Adrenal gland (tissue), 12 donors: ENCODE data around the gene ADM2. TPM values are rescaled to one million over a fixed set of nuclear protein-coding genes. Genes with fewer than 3 reads are reported as not detected.

Experiments
- DNase-seq, 7 donors: peaks; one replicate each; pipeline ENCODE4 v3.0.0-alpha.2; 2019 to 2020
- H3K27ac ChIP-seq, 5 donors: fragments of 200-600 bp; sonication (generic) in 4 of 5; 1 replicate in 3 of 5; 2 replicates in 2 of 5; pipeline versions ENCODE4 v1.5.1 to v1.8.0; 2016 to 2020; ENCODE audit warnings: mild to moderate bottlenecking in 1 of 5
- H3K27me3 ChIP-seq: fragments of 200-600 bp; 2 replicates; pipeline ENCODE4 v1.8.0; 2021
- H3K36me3 ChIP-seq, 2 donors: fragments of 200-600 bp; replicated peaks in 1 of 2; 1 replicate in 1 of 2; 2 replicates in 1 of 2; pipeline versions ENCODE4 v1.5.1 to v1.8.0; 2018 to 2022
- H3K4me1 ChIP-seq, 2 donors: fragments of 200-600 bp; replicated peaks in 1 of 2; 1 replicate in 1 of 2; 2 replicates in 1 of 2; pipeline versions ENCODE4 v1.5.1 to v1.8.0; 2018 to 2021
- H3K4me3 ChIP-seq, 4 donors: fragments of 200-600 bp; sonication (generic) in 3 of 4; one replicate each; pipeline ENCODE4 v1.5.1; 2016 to 2018
- H3K9me3 ChIP-seq, 3 donors: fragments of 200-600 bp; sonication (generic) in 1 of 3; replicated peaks in 1 of 3; 1 replicate in 2 of 3; 2 replicates in 1 of 3; pipeline versions ENCODE4 v1.5.1 to v1.8.0; 2016 to 2021
- POLR2A ChIP-seq, 2 donors: fragments of 450-650 bp; IDR thresholded peaks; one replicate each; pipeline ENCODE4 v1.6.1; 2017; ENCODE audit warnings: antibody characterized with exemption in 2 of 2, mild to moderate bottlenecking in 2 of 2, moderate library complexity in 1 of 2
- WGBS, 4 donors: extraction: QIAGEN DNeasy Blood & Tissue Kit in 2 of 4; methylation state at CpG; one replicate each; pipeline versions ENCODE4 v1.1.5 to v1.1.7; 2013 to 2017; 5-methylcytosine and 5-hydroxymethylcytosine counted together
- intact Hi-C, 2 donors: fragments of 100-400 bp; cut with DNase I; formaldehyde crosslinking; loops; one replicate each; pipeline versions ENCODE4 v1.14.1 to v1.15.0; 2022 to 2023
- polyA plus RNA-seq, 3 donors: library from polyadenylated mRNA; stranded (reverse); fragments of 200-250 nt in 2 of 3; fragments of 350-450 nt in 1 of 3; fragmentation: Illumina TruSeq in 1 of 3; extraction: RNeasy Lipid Tissue Mini Kit (QIAGEN cat#74804) in 1 of 3; gene quantifications; one replicate each; pipeline ENCODE4 v1.2.3, GENCODE V29; 2013 to 2014
- total RNA-seq, 9 donors: library from RNA; depleted of rRNA in 4 of 9; stranded (reverse); fragments of >200 nt in 4 of 9; fragments of 120-200 nt in 1 of 9; fragmentation: NEBNext Ultra II Directional in 1 of 9; extraction: Animal tissue kit (Norgen Biotek cat#: 25700) in 1 of 9; gene quantifications; one replicate each; pipeline versions ENCODE4 v1.1.0 to v1.2.4, GENCODE V29; 2013 to 2023
- TF ChIP-seq, protein P1 (sequence below), 6 experiments: fragments of 450-650 bp in 4 of 6; fragments of 200-600 bp in 2 of 6; sonication (generic) in 1 of 6; IDR thresholded peaks; 1 replicate in 5 of 6; 2 replicates in 1 of 6; pipeline versions ENCODE4 v1.5.1 to v1.8.0; 2016 to 2021; ENCODE audit warnings: antibody characterized with exemption in 6 of 6, mild to moderate bottlenecking in 2 of 6, moderate library complexity in 1 of 6
- donor health status: healthy with polysubstance abuse.
- donor health status: Bipolar disorder and iron deficiency.
- donor health status: DM: yes; HTN: yes; CAD: no.
- donor health status: DM: no; HTN: no; CAD: no.
- donor health status: DM: no; HTN: no; CAD: no.
- donor health status: DM: yes; HTN: yes; CAD: no.

The ADM2 gene
- total and polyA plus RNA-seq, 12 donors: 0.07 to 0.54 (median 0.25) TPM; not detected in 5

DNA sequence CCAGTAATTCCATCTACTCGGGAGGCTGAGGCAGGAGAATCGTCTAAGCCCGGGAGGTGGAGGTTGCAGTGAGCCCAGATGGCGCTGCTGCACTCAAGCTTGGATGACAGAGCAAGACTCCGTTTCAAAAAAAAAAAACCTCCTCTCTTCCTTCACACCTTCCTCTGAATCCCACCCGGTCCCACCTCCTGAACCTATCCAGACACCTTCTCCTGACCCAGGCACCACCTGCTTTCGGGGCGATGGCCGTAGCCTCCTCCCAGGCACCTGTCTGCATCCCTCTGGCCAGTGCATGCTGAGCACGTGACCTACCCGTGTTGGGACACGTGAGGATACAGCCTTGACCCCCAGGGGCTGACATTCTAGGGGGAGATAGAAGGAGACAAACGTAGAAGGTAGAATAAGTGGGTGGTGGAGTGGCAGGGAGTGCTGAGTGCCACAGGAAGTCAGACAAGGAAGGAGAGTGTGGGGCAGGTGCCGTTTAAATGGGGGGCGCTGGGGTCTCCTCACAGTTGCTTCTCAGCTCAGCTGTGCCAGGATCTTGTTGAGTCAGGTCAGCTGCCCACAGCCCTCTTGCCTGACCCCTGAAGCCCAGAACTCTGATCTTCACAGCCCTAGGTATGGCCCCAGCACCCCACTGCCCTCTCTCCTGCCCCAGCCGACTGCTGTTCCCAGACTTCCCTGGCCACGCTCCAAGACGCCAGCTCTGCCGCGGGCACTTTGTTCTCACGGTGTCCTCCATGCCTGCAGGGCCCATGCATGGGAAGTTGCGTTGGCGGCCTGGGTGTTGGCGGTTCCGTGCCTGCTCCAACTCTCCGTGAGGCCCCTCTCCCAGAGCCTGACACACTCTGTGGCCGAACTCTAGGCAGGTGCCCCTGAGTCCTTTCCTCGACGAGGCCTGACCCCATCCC is 4.1 kb downstream of the ADM2 start:
- no peak for TF ChIP-seq POLR2A (IDR thresholded peaks at IDR 0.05)
- TF ChIP-seq, protein P1, sequence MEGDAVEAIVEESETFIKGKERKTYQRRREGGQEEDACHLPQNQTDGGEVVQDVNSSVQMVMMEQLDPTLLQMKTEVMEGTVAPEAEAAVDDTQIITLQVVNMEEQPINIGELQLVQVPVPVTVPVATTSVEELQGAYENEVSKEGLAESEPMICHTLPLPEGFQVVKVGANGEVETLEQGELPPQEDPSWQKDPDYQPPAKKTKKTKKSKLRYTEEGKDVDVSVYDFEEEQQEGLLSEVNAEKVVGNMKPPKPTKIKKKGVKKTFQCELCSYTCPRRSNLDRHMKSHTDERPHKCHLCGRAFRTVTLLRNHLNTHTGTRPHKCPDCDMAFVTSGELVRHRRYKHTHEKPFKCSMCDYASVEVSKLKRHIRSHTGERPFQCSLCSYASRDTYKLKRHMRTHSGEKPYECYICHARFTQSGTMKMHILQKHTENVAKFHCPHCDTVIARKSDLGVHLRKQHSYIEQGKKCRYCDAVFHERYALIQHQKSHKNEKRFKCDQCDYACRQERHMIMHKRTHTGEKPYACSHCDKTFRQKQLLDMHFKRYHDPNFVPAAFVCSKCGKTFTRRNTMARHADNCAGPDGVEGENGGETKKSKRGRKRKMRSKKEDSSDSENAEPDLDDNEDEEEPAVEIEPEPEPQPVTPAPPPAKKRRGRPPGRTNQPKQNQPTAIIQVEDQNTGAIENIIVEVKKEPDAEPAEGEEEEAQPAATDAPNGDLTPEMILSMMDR (IDR thresholded peaks at IDR 0.05): no peak
- WGBS, 4 donors: 60 to 67% (median 64%) methylated on average over 18 to 29 of the region's 29 CpGs
- no peak overlapping the region for H3K27ac ChIP-seq
- H3K27me3 ChIP-seq: peaks cover 31% of the 10 kb centered on the region
- DNase-seq: peak in 5 of 7 donors; percentile 43 to 61 (median 48)
- no peaks in the 10 kb centered on the region for H3K36me3 ChIP-seq
- H3K4me1 ChIP-seq: peaks cover 0 to 14% of the 10 kb centered on the region in 2 donors
- intact Hi-C loops: no loop called here
- no peak overlapping the region for H3K4me3 ChIP-seq
- no peaks in the 10 kb centered on the region for H3K9me3 ChIP-seq

GRCh38 chr22:50486561-50487289 is 5.4 kb downstream of the ADM2 start, which contains the start of gene MIOX:
Gene MIOX, plus strand, starts transcription at chr22:50486859. Its CDS starts 39 bp downstream, at chr22:50486898.
- H3K4me1 ChIP-seq: peaks cover 0 to 6% of the 10 kb centered on the region in 2 donors
- no peaks in the 10 kb centered on the region for H3K9me3 ChIP-seq
- peaks cover 18% of the 10 kb centered on the region for H3K27me3 ChIP-seq
- intact Hi-C loops: no loop called here
- WGBS, 4 donors: 69 to 79% (median 77%) methylated on average over 12 to 23 of the region's 23 CpGs
- no peaks in the 10 kb centered on the region for H3K36me3 ChIP-seq
- TF ChIP-seq, protein P1 (IDR thresholded peaks at IDR 0.05): no peak
- TF ChIP-seq POLR2A (IDR thresholded peaks at IDR 0.05): no peak
- H3K27ac ChIP-seq: no peak within 1 kb of the TSS
- DNase-seq: no peak
- no peak within 1 kb of the TSS for H3K4me3 ChIP-seq

GRCh38 chr22:50487290-50488005 is 6.1 kb downstream of the ADM2 start:
- Histone ChIP-seq H3K36me3 (no peaks in the 10 kb centered on the region), H3K4me1 (no peaks in the 10 kb centered on the region), H3K9me3 (no peaks in the 10 kb centered on the region), H3K4me3 (no peak overlapping the region), H3K27me3 (peaks cover 11% of the 10 kb centered on the region), H3K27ac (no peak overlapping the region)
- TF ChIP-seq, protein P1 (IDR thresholded peaks at IDR 0.05): no peak
- no peak for TF ChIP-seq POLR2A (IDR thresholded peaks at IDR 0.05)
- no peak for DNase-seq
- intact Hi-C loops: no loop called here
- WGBS, 4 donors: 82 to 90% (median 84%) methylated on average over 16 to 23 of the region's 23 CpGs
